HG03060 (cell line): ENCODE measurements around the gene EDEM1.
A peak's percentile ranks its signal among the peaks of the same experiment; 100 is the strongest.

Source experiments
- ATAC-seq: cut with Tn5 transposase; IDR thresholded peaks from one replicate; pipeline ENCODE4 v1.9.1; 2021; ENCODE audit warnings: low read depth, moderate number of reproducible peaks; ENCODE audit not compliant: unreplicated experiment

Gene EDEM1

GRCh38 chr3:5197470-5198312, 10.2 kb downstream of the EDEM1 start:
- peak; percentile 45 for ATAC-seq

GRCh38 chr3:5198313-5198677, 10.8 kb downstream of the EDEM1 start:
- ATAC-seq, result no peak

GRCh38 chr3:5198986-5199731, 11.7 kb downstream of the EDEM1 start:
- ATAC-seq, result peak; percentile 23

GRCh38 chr3:5201536-5201935, 14.0 kb downstream of the EDEM1 start:
- ATAC-seq, result no peak

- no peak for ATAC-seq
Observed at GRCh38 chr3:5202222-5202621, 14.7 kb downstream of the EDEM1 start.

- ATAC-seq, result peak; percentile 97
Observed at GRCh38 chr3:5205165-5205941, 17.8 kb downstream of the EDEM1 start.

- ATAC-seq, result no peak
Observed at GRCh38 chr3:5210926-5211325, 23.4 kb downstream of the EDEM1 start.

GRCh38 chr3:5212628-5213573, 25.4 kb downstream of the EDEM1 start:
- ATAC-seq, result no peak

GRCh38 chr3:5213574-5213966, 26.1 kb downstream of the EDEM1 start:
- ATAC-seq, result no peak

GRCh38 chr3:5214352-5214751, 26.8 kb downstream of the EDEM1 start:
- no peak for ATAC-seq

GRCh38 chr3:5217824-5218595, 30.5 kb downstream of the EDEM1 start:
- ATAC-seq, result no peak

GRCh38 chr3:5218815-5219214, 31.3 kb downstream of the EDEM1 start:
- ATAC-seq, result no peak

GRCh38 chr3:5219216-5219615, 31.7 kb downstream of the EDEM1 start:
- no peak for ATAC-seq

- no peak for ATAC-seq
Observed at GRCh38 chr3:5220193-5220592, 32.7 kb downstream of the EDEM1 start.

GRCh38 chr3:5220667-5221431, 33.3 kb downstream of the EDEM1 start:
- no peak for ATAC-seq

- no peak for ATAC-seq
Observed at GRCh38 chr3:5221701-5222100, 34.2 kb downstream of the EDEM1 start.

GRCh38 chr3:5222283-5223005, 34.9 kb downstream of the EDEM1 start:
- no peak for ATAC-seq

GRCh38 chr3:5226783-5227182, 39.3 kb downstream of the EDEM1 start:
- no peak for ATAC-seq
